ENCODE measurements around the gene ADAMTS17. TPM values are rescaled to one million over a fixed set of nuclear protein-coding genes. Genes with fewer than 3 reads are reported as not detected.

Gene ADAMTS17
- total and polyA plus RNA-seq, 8 donors: 0.31 to 14.3 (median 6.3) TPM

GRCh38 chr15:100229181-100230163, 112.3 kb downstream of the ADAMTS17 start:
- WGBS, 5 donors: 78 to 84% (median 82%) methylated on average over 9 of the region's 9 CpGs
- H3K36me3 ChIP-seq: no peaks in the 10 kb centered on the region
- intact Hi-C loops (cut with DNase I; ENCODE audit: low total_unique reads): no loop called here
- no peak for DNase-seq
- no peak for TF ChIP-seq EP300 (IDR thresholded peaks at IDR 0.05)
- TF ChIP-seq POLR2AphosphoS5 (IDR thresholded peaks at IDR 0.05): no peak
- no peak for TF ChIP-seq POLR2A (IDR thresholded peaks at IDR 0.05)
- H3K27ac ChIP-seq: no peak overlapping the region
- H3K4me3 ChIP-seq: no peak overlapping the region
- H3K4me1 ChIP-seq: peaks cover 0 to 4% (median 2%) of the 10 kb centered on the region in 4 donors
- no peaks in the 10 kb centered on the region for H3K9me3 ChIP-seq
- H3K27me3 ChIP-seq: no peaks in the 10 kb centered on the region

GRCh38 chr15:100227781-100228180, 114.0 kb downstream of the ADAMTS17 start:
- intact Hi-C loops (cut with DNase I; ENCODE audit: low total_unique reads): no loop called here
- 77 to 92% (median 86%) methylated on average over 9 of the region's 9 CpGs for WGBS, 5 donors
- Histone ChIP-seq H3K9me3 (no peaks in the 10 kb centered on the region), H3K27me3 (no peaks in the 10 kb centered on the region), H3K4me1 (no peaks in the 10 kb centered on the region), H3K27ac (no peak overlapping the region), H3K4me3 (no peak overlapping the region), H3K36me3 (no peaks in the 10 kb centered on the region)
- DNase-seq: no peak
- no peak for TF ChIP-seq POLR2A (IDR thresholded peaks at IDR 0.05)
- no peak for TF ChIP-seq POLR2AphosphoS5 (IDR thresholded peaks at IDR 0.05)
- no peak for TF ChIP-seq CTCF (IDR thresholded peaks at IDR 0.05)
- no peak for TF ChIP-seq EP300 (IDR thresholded peaks at IDR 0.05)

GRCh38 chr15:100226107-100226506, 115.7 kb downstream of the ADAMTS17 start:
- Histone ChIP-seq H3K36me3 (no peaks in the 10 kb centered on the region), H3K9me3 (no peaks in the 10 kb centered on the region), H3K27ac (no peak overlapping the region), H3K4me3 (no peak overlapping the region), H3K27me3 (no peaks in the 10 kb centered on the region), H3K4me1 (no peaks in the 10 kb centered on the region)
- WGBS, 5 donors: 83 to 96% (median 90%) methylated on average over 3 to 5 of the region's 5 CpGs
- intact Hi-C loops (cut with DNase I; ENCODE audit: low total_unique reads): no loop called here
- TF ChIP-seq CTCF (IDR thresholded peaks at IDR 0.05) (no peak), EP300 (IDR thresholded peaks at IDR 0.05) (no peak), POLR2A (IDR thresholded peaks at IDR 0.05) (no peak), POLR2AphosphoS5 (IDR thresholded peaks at IDR 0.05) (no peak)
- no peak for DNase-seq

- no peaks in the 10 kb centered on the region for H3K4me1 ChIP-seq
- WGBS, 5 donors: 75 to 79% (median 76%) methylated on average over 11 of the region's 11 CpGs
Measured at GRCh38 chr15:100224206-100225185, 117.3 kb downstream of the ADAMTS17 start.

More at GRCh38 chr15:100224206-100225185, 117.3 kb downstream of the ADAMTS17 start:
- H3K36me3 ChIP-seq: no peaks in the 10 kb centered on the region
- no peaks in the 10 kb centered on the region for H3K9me3 ChIP-seq
- no peak overlapping the region for H3K27ac ChIP-seq
- no peak overlapping the region for H3K4me3 ChIP-seq
- no peaks in the 10 kb centered on the region for H3K27me3 ChIP-seq
- no peak for DNase-seq
- no peak for TF ChIP-seq CTCF (IDR thresholded peaks at IDR 0.05)
- intact Hi-C loops (cut with DNase I; ENCODE audit: low total_unique reads): no loop called here
